Astrocyte (in vitro differentiated cells and primary cell): ENCODE measurements around the gene AP2B1. TPM values are rescaled to one million over a fixed set of nuclear protein-coding genes. Genes with fewer than 3 reads are reported as not detected.

Experiments used
- DNase-seq: peaks from one replicate; pipeline ENCODE4 v3.0.0-alpha.2; 2010; ENCODE audit warnings: low read depth
- FAIRE-seq: peaks from 2 replicates; lab custom pipeline; 2011; peaks lifted over from hg19 to GRCh38; lab: Jason Lieb, UNC
- H2AFZ ChIP-seq: 2 replicates; pipeline ENCODE4 v1.6.0; 2012; ENCODE audit warnings: low read depth, low read length, inconsistent platforms
- H3K27ac ChIP-seq: 2 replicates; pipeline ENCODE4 v1.5.1; 2011; ENCODE audit warnings: low read depth, low read length, inconsistent platforms
- H3K27me3 ChIP-seq: 2 replicates; pipeline ENCODE4 v1.6.0; 2011; ENCODE audit warnings: low read length, inconsistent platforms; ENCODE audit not compliant: insufficient read depth
- H3K36me3 ChIP-seq: 2 replicates; pipeline ENCODE4 v1.5.1; 2011; ENCODE audit warnings: low read length, inconsistent platforms; ENCODE audit not compliant: insufficient read depth
- H3K4me1 ChIP-seq: 2 replicates; pipeline ENCODE4 v1.5.1; 2011; ENCODE audit warnings: low read length, inconsistent platforms; ENCODE audit not compliant: insufficient read depth
- H3K4me2 ChIP-seq: 2 replicates; pipeline ENCODE4 v1.6.0; 2012; ENCODE audit warnings: low read length, inconsistent platforms
- H3K4me3 ChIP-seq: 2 replicates; pipeline ENCODE4 v1.5.1; 2011; ENCODE audit warnings: low read depth, mild to moderate bottlenecking, low read length, inconsistent platforms; ENCODE audit not compliant: insufficient read depth
- H3K79me2 ChIP-seq: 2 replicates; pipeline ENCODE4 v1.6.0; 2012; ENCODE audit warnings: mild to moderate bottlenecking, low read length, inconsistent platforms; ENCODE audit not compliant: insufficient read depth
- H3K9ac ChIP-seq: 2 replicates; pipeline ENCODE4 v1.6.0; 2012; ENCODE audit warnings: mild to moderate bottlenecking, low read length, inconsistent platforms
- H3K9me3 ChIP-seq: 2 replicates; pipeline ENCODE4 v1.5.1; 2012; ENCODE audit warnings: low read depth, mild to moderate bottlenecking, low read length, inconsistent platforms; ENCODE audit not compliant: insufficient read depth
- H4K20me1 ChIP-seq: 2 replicates; pipeline ENCODE4 v1.6.0; 2012; ENCODE audit warnings: low read length, inconsistent platforms; ENCODE audit not compliant: insufficient read depth
- H3K27ac Mint-ChIP-seq: one replicate; pipeline ENCODE4 v1.8.0; 2021; ENCODE audit warnings: mild to moderate bottlenecking, mixed read lengths; ENCODE audit not compliant: unreplicated experiment
- H3K27me3 Mint-ChIP-seq: one replicate; pipeline ENCODE4 v1.8.0; 2021; ENCODE audit warnings: low read depth, mixed read lengths; ENCODE audit not compliant: unreplicated experiment
- H3K36me3 Mint-ChIP-seq: one replicate; pipeline ENCODE4 v1.8.0; 2021; ENCODE audit warnings: low read depth, mixed read lengths; ENCODE audit not compliant: unreplicated experiment
- H3K4me1 Mint-ChIP-seq: one replicate; pipeline ENCODE4 v1.8.0; 2021; ENCODE audit warnings: low read depth, mixed read lengths; ENCODE audit not compliant: unreplicated experiment
- H3K4me3 Mint-ChIP-seq: one replicate; pipeline ENCODE4 v1.8.0; 2021; ENCODE audit warnings: mild to moderate bottlenecking, moderate library complexity, mixed read lengths; ENCODE audit not compliant: unreplicated experiment
- H3K9me3 Mint-ChIP-seq: one replicate; pipeline ENCODE4 v1.8.0; 2021; ENCODE audit warnings: mild to moderate bottlenecking, mixed read lengths; ENCODE audit not compliant: unreplicated experiment
- EZH2 ChIP-seq: IDR thresholded peaks from 2 replicates; pipeline ENCODE4 v1.6.1; 2012; ENCODE audit warnings: mild to moderate bottlenecking, low read length, inconsistent platforms; ENCODE audit not compliant: insufficient read depth
- total RNA-seq: library from RNA; stranded (reverse); gene quantifications from 2 replicates; pipeline ENCODE4 v1.2.1, GENCODE V29; 2021
- TF ChIP-seq, protein P1 (sequence below): IDR thresholded peaks from 2 replicates; pipeline ENCODE4 v1.5.1; 2011; ENCODE audit warnings: low read depth, mild to moderate bottlenecking, inconsistent platforms, low read length, moderate library complexity; ENCODE audit not compliant: insufficient read depth

AP2B1 gene
- total RNA-seq, 1 donor from 2014 or later: 313 TPM

DNA sequence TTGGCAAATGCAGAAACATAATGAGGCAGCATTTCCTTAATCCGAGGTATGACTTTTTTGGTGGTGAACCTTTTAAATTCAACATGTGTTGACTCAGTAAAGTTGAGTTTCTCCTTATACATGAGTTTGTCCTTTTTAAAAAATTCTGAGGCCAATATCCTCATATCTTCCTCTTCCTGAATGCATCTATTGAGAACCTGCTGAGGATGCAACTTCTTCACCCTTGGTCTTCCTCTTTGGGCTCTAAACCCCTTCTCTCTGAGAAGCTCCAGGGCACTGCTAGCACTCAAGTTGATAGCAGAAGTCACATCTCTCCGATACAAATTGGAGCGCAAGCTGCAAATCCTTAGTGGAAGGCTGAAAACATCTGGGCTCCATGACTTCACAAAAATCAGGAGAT is 29.8 kb upstream of the AP2B1 start:
- peaks cover 17% of the 10 kb centered on the region for H3K27me3 ChIP-seq
- H3K9me3 ChIP-seq: no peaks in the 10 kb centered on the region
- Mint-ChIP-seq H3K4me1 (peaks cover 3% of the 10 kb centered on the region), H3K4me3 (no peak overlapping the region), H3K36me3 (no peaks in the 10 kb centered on the region), H3K27ac (no peak overlapping the region), H3K9me3 (no peaks in the 10 kb centered on the region), H3K27me3 (peaks cover 19% of the 10 kb centered on the region)
- no peaks in the 10 kb centered on the region for H3K4me1 ChIP-seq
- TF ChIP-seq EZH2: no peak
- TF ChIP-seq, protein P1, sequence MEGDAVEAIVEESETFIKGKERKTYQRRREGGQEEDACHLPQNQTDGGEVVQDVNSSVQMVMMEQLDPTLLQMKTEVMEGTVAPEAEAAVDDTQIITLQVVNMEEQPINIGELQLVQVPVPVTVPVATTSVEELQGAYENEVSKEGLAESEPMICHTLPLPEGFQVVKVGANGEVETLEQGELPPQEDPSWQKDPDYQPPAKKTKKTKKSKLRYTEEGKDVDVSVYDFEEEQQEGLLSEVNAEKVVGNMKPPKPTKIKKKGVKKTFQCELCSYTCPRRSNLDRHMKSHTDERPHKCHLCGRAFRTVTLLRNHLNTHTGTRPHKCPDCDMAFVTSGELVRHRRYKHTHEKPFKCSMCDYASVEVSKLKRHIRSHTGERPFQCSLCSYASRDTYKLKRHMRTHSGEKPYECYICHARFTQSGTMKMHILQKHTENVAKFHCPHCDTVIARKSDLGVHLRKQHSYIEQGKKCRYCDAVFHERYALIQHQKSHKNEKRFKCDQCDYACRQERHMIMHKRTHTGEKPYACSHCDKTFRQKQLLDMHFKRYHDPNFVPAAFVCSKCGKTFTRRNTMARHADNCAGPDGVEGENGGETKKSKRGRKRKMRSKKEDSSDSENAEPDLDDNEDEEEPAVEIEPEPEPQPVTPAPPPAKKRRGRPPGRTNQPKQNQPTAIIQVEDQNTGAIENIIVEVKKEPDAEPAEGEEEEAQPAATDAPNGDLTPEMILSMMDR: no peak
- no peak overlapping the region for H3K4me3 ChIP-seq
- DNase-seq: no peak
- H2AFZ ChIP-seq: no peak overlapping the region
- no peak overlapping the region for H3K9ac ChIP-seq
- H4K20me1 ChIP-seq: no peaks in the 10 kb centered on the region
- no peak overlapping the region for H3K4me2 ChIP-seq
- no peak for FAIRE-seq
- H3K36me3 ChIP-seq: no peaks in the 10 kb centered on the region
- no peak overlapping the region for H3K27ac ChIP-seq
- no peaks in the 10 kb centered on the region for H3K79me2 ChIP-seq

DNA sequence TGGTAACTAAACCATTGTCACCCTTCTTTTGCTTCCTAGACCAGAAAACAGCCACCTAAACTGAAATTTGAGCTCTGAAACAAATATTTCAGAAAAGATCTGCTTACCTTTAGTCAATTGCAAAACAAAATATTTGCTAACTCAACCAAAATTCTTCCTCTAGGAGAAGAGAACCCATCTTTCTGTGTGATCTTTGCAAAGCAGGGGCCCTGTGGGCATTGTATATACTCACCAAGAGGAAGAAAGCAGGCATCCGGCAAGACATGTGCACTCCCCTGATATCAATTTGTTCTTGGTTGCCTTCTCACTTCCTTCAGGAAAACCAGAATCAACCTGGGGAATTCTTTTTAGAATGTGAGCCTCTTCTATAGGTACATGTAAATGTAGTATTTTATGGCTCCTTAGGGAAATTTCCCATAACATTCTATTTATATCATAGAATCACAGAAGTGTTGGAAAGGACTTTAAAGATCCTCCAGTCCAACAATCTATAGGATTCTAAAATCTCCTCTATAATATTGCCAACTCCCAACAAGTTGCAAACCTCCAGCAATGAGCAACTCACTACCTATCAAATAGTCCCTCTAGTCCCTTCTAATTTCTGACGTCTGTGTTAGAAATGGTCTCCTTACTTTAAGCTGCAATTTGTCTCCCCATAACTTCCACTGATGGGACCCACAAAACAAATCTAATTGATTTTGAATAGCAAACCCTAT is 27.5 kb upstream of the AP2B1 start:
- H3K27ac Mint-ChIP-seq: no peak overlapping the region

More for the DNA sequence above, 27.5 kb upstream of the AP2B1 start:
- no peak overlapping the region for H2AFZ ChIP-seq
- Mint-ChIP-seq H3K36me3 (no peaks in the 10 kb centered on the region), H3K9me3 (no peaks in the 10 kb centered on the region), H3K4me1 (peaks cover 3% of the 10 kb centered on the region), H3K4me3 (no peak overlapping the region), H3K27me3 (peaks cover 27% of the 10 kb centered on the region)
- no peaks in the 10 kb centered on the region for H3K9me3 ChIP-seq
- H3K4me1 ChIP-seq: no peaks in the 10 kb centered on the region
- DNase-seq (no peak), FAIRE-seq (no peak)
- no peaks in the 10 kb centered on the region for H3K79me2 ChIP-seq
- H3K27me3 ChIP-seq: peaks cover 11% of the 10 kb centered on the region
- no peak for TF ChIP-seq EZH2
- TF ChIP-seq, protein P1: no peak
- H4K20me1 ChIP-seq: no peaks in the 10 kb centered on the region
- H3K36me3 ChIP-seq: no peaks in the 10 kb centered on the region
- no peak overlapping the region for H3K9ac ChIP-seq
- no peak overlapping the region for H3K4me3 ChIP-seq
- H3K4me2 ChIP-seq: no peak overlapping the region
- no peak overlapping the region for H3K27ac ChIP-seq
